Measurements from ENCODE around the gene AQP6.

GRCh38 chr12:49953151-49953550, 19.6 kb upstream of the AQP6 start:
- TF ChIP-seq, protein P1, sequence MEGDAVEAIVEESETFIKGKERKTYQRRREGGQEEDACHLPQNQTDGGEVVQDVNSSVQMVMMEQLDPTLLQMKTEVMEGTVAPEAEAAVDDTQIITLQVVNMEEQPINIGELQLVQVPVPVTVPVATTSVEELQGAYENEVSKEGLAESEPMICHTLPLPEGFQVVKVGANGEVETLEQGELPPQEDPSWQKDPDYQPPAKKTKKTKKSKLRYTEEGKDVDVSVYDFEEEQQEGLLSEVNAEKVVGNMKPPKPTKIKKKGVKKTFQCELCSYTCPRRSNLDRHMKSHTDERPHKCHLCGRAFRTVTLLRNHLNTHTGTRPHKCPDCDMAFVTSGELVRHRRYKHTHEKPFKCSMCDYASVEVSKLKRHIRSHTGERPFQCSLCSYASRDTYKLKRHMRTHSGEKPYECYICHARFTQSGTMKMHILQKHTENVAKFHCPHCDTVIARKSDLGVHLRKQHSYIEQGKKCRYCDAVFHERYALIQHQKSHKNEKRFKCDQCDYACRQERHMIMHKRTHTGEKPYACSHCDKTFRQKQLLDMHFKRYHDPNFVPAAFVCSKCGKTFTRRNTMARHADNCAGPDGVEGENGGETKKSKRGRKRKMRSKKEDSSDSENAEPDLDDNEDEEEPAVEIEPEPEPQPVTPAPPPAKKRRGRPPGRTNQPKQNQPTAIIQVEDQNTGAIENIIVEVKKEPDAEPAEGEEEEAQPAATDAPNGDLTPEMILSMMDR (conservative IDR thresholded peaks at IDR 0.05) = no peak
- TF ChIP-seq EZH2 (IDR thresholded peaks at IDR 0.05; ENCODE audit: low read depth) = no peak
